Esophagus muscularis mucosa (tissue), 4 donors: ENCODE results near the gene PANK2.

Source experiments
- CTCF ChIP-seq, 3 experiments: fragments of 200-600 bp in 2 of 3; fragments of 450-650 bp in 1 of 3; sonication (generic) in 2 of 3; IDR thresholded peaks; one replicate each; pipeline ENCODE4 v1.5.1; 2017 to 2019; ENCODE audit warnings: antibody characterized with exemption in 3 of 3, mild to moderate bottlenecking in 2 of 3, moderate library complexity in 1 of 3
- EP300 ChIP-seq: sonication (generic); formaldehyde crosslinking; IDR thresholded peaks from one replicate; pipeline ENCODE4 v1.6.1; 2017; ENCODE audit warnings: antibody characterized with exemption
- POLR2A ChIP-seq: fragments of 450-650 bp; IDR thresholded peaks from one replicate; pipeline ENCODE4 v1.6.1; 2017; ENCODE audit warnings: antibody characterized with exemption, moderate library complexity, mild to moderate bottlenecking, low read depth
- POLR2AphosphoS5 ChIP-seq, 2 donors: sonication (generic); formaldehyde crosslinking; IDR thresholded peaks; one replicate each; pipeline ENCODE4 v1.6.1; 2017; ENCODE audit warnings: antibody characterized with exemption in 2 of 2

DNA sequence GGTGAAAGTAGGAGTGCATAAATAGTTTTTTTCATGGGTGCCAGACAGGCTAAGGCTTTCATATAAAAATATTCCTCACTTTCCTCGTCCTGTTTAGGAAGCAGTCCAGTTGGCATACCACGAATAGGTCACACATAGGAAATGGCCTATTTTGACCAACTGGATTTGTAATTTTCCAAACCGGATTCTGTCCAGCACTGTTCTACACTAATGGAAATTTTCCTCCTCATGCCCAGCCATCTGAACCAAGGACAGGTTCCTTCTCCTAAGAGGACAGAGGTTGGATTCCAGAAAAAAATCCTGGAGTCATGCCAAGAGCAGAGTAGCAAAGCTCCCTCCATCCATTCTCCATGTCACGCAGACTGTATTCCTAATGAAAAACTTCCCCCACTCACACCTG, 43.1 kb downstream of the PANK2 start:
- TF ChIP-seq CTCF (IDR thresholded peaks at IDR 0.05) (no peak), POLR2A (no peak), EP300 (no peak), POLR2AphosphoS5 (IDR thresholded peaks at IDR 0.05) (peak in 1 of 2 donors; percentile 29)
